Activated CD8-positive, alpha-beta memory T cell treated with anti-CD3 and anti-CD28 coated beads, Interleukin-2, amount 50 U/mL, for 4 hours (primary cell): ENCODE data around the gene CCDC80.

Experiments
- DNase-seq: peaks from one replicate; pipeline ENCODE4 v3.0.0-alpha.2; 2020

CCDC80 gene

GRCh38 chr3:112656043-112656442 is 15.1 kb upstream of the CCDC80 start:
- no peak for DNase-seq

- DNase-seq = no peak
Observed at GRCh38 chr3:112654979-112655378, 14.0 kb upstream of the CCDC80 start.

GRCh38 chr3:112654492-112654891 is 13.5 kb upstream of the CCDC80 start:
- no peak for DNase-seq

- DNase-seq = no peak
Observed at GRCh38 chr3:112653881-112654300, 12.9 kb upstream of the CCDC80 start.

- no peak for DNase-seq
Observed at GRCh38 chr3:112653209-112653871, 12.4 kb upstream of the CCDC80 start.

GRCh38 chr3:112651516-112651915 is 10.6 kb upstream of the CCDC80 start:
- DNase-seq = no peak

GRCh38 chr3:112651071-112651470 is 10.1 kb upstream of the CCDC80 start:
- DNase-seq = no peak

- DNase-seq = no peak
Observed at GRCh38 chr3:112650482-112650881, 9.5 kb upstream of the CCDC80 start.

GRCh38 chr3:112649478-112649735 is 8.5 kb upstream of the CCDC80 start:
- DNase-seq = no peak

GRCh38 chr3:112647122-112647521 is 6.2 kb upstream of the CCDC80 start:
- DNase-seq = no peak

- DNase-seq = no peak
Observed at GRCh38 chr3:112646623-112647022, 5.7 kb upstream of the CCDC80 start.

GRCh38 chr3:112644453-112644852 is 3.5 kb upstream of the CCDC80 start:
- DNase-seq = no peak

- DNase-seq = no peak
Observed at GRCh38 chr3:112643621-112644240, 2.8 kb upstream of the CCDC80 start.

GRCh38 chr3:112642912-112643506 is 2.1 kb upstream of the CCDC80 start:
- DNase-seq = peak; percentile 78

GRCh38 chr3:112640276-112640929 is 540 bp downstream of the CCDC80 start:
- no peak for DNase-seq

GRCh38 chr3:112639455-112640225 is 1.3 kb downstream of the CCDC80 start:
- DNase-seq = no peak

GRCh38 chr3:112638327-112639020 is 2.5 kb downstream of the CCDC80 start:
- DNase-seq = no peak

GRCh38 chr3:112637700-112638099 is 3.2 kb downstream of the CCDC80 start:
- no peak for DNase-seq

GRCh38 chr3:112635674-112636073 is 5.3 kb downstream of the CCDC80 start:
- DNase-seq = no peak

GRCh38 chr3:112634786-112635541 is 6.0 kb downstream of the CCDC80 start:
- DNase-seq = no peak

GRCh38 chr3:112633757-112634156 is 7.2 kb downstream of the CCDC80 start:
- DNase-seq = no peak

- DNase-seq = no peak
Observed at GRCh38 chr3:112633191-112633590, 7.8 kb downstream of the CCDC80 start.
